ENCODE measurements around the gene GAREM1. TPM values are rescaled to one million over a fixed set of nuclear protein-coding genes. Genes with fewer than 3 reads are reported as not detected.

GAREM1 gene
- total and polyA plus RNA-seq, 2 of the 8 experiments (the other 6 are each of a cell fraction or from before 2014, with no cell fraction given), result 3.6 to 9.2 TPM

GRCh38 chr18:32354518-32354917 lies 116.2 kb downstream of the GAREM1 start:
- no peak overlapping the region for H3K4me2 ChIP-seq (ENCODE audit: insufficient read depth in 1 of 2, low read depth in 2 of 2, low read length in 2 of 2)

More at GRCh38 chr18:32354518-32354917, 116.2 kb downstream of the GAREM1 start:
- H3K56ac ChIP-seq (replicated peaks; ENCODE audit: insufficient read length, low read depth, low read length), result no peak overlapping the region
- DNase-seq (ENCODE audit: low read depth in 1 of 2, low spot score in 2 of 2), result no peak
- H2BK5ac ChIP-seq (ENCODE audit: low read depth, low read length), result no peak overlapping the region
- H3K4me1 ChIP-seq (replicated peaks in 1 of 4; ENCODE audit: control insufficient read depth in 3 of 4, insufficient read depth in 4 of 4, low read length in 3 of 4), result peaks cover 0 to 5% (median 0%) of the 10 kb centered on the region in 4 experiments; a peak in 1 of 7 replicates
- H4K91ac ChIP-seq (replicated peaks; ENCODE audit: insufficient read length, low read length), result no peak overlapping the region
- H3K36me3 ChIP-seq (ENCODE audit: control insufficient read depth in 2 of 4, insufficient read depth in 4 of 4, low read length in 3 of 4), result no peaks in the 10 kb centered on the region
- no peaks in the 10 kb centered on the region for H3K79me2 ChIP-seq (ENCODE audit: control insufficient read depth in 1 of 2, insufficient read depth in 2 of 2, low read length in 2 of 2)
- no peak overlapping the region for H3K23ac ChIP-seq (ENCODE audit: insufficient read length)
- no peaks in the 10 kb centered on the region for H4K20me1 ChIP-seq (replicated peaks in 1 of 2; ENCODE audit: control insufficient read depth in 1 of 2, insufficient read depth in 2 of 2, low read length in 2 of 2)
- no peak overlapping the region for H2BK20ac ChIP-seq (ENCODE audit: low read length)
- no peak overlapping the region for H3K27ac ChIP-seq (ENCODE audit: low read depth, low read length)
- H3K4ac ChIP-seq (replicated peaks; ENCODE audit: insufficient read length, low read depth, low read length), result no peak overlapping the region
- no peak overlapping the region for H2AFZ ChIP-seq (ENCODE audit: low read length)
- H3K27me3 ChIP-seq (replicated peaks in 1 of 4; ENCODE audit: control insufficient read depth in 3 of 4, extremely low read depth in 1 of 4, insufficient read depth in 3 of 4, low read length in 3 of 4), result no peaks in the 10 kb centered on the region
- CTCF ChIA-PET (ENCODE audit: partially characterized antibody), result interaction anchor here (1.1 kb wide), 1 partner anchor 65 kb away, joined by 3 read pairs; no protein-coding TSS in a partner anchor
- no peak overlapping the region for H2BK120ac ChIP-seq (replicated peaks; ENCODE audit: low read depth, low read length)
- no peak overlapping the region for H2BK15ac ChIP-seq (ENCODE audit: low read length)
- H4K8ac ChIP-seq (ENCODE audit: extremely low read depth, insufficient read depth, low read length), result no peak overlapping the region
- no peak overlapping the region for H3K9ac ChIP-seq (replicated peaks in 1 of 4; ENCODE audit: extremely low read depth in 1 of 4, low read depth in 3 of 4, low read length in 3 of 4)
- no peak overlapping the region for H3K14ac ChIP-seq (ENCODE audit: insufficient read length)
- no peak overlapping the region for H4K5ac ChIP-seq (ENCODE audit: insufficient read length, low read depth, low read length)
- no peak for FAIRE-seq
- 92% methylated on average over 5 of the region's 5 CpGs; no CpG with 5 or more reads in 1 of the 2 experiments for WGBS, 2 experiments (ENCODE audit: extremely low coverage in 1 of 2, insufficient coverage in 1 of 2, insufficient read length in 1 of 2, insufficient replicate concordance in 2 of 2, low coverage in 1 of 2, low lambda C conversion rate in 2 of 2, missing lambda C conversion rate in 1 of 2)
- H3K79me1 ChIP-seq (ENCODE audit: low read depth, low read length), result no peaks in the 10 kb centered on the region
- H3K4me3 ChIP-seq (ENCODE audit: extremely low read depth in 1 of 4, insufficient read depth in 2 of 4, low read depth in 3 of 4, low read length in 4 of 4), result no peak overlapping the region
- H3K18ac ChIP-seq (ENCODE audit: extremely low read depth, low read length), result no peak overlapping the region
- no peak overlapping the region for H2AK5ac ChIP-seq (ENCODE audit: low read depth, low read length)
- no peaks in the 10 kb centered on the region for H3K9me3 ChIP-seq (ENCODE audit: insufficient read depth in 2 of 2, low read depth in 1 of 2, low read length in 1 of 2)
- POLR2A ChIA-PET (ENCODE audit: partially characterized antibody), result no interaction called here
- TF ChIP-seq EZH2 (IDR thresholded peaks at IDR 0.05; ENCODE audit: low read depth, low read length, severe bottlenecking), result no peak
- H3K23me2 ChIP-seq (ENCODE audit: low read depth, low read length), result no peaks in the 10 kb centered on the region
- H2BK12ac ChIP-seq (ENCODE audit: low read depth, low read length), result no peak overlapping the region

All from H1 (cell line).